IMR-90 (cell line): Measurements from ENCODE around the gene THY1. TPM values are rescaled to one million over a fixed set of nuclear protein-coding genes. Genes with fewer than 3 reads are reported as not detected.
A peak's percentile ranks its signal among the peaks of the same experiment; 100 is the strongest.

Experiments
- ATAC-seq: fragments of 200-7000 bp; cut with Tn5 transposase; 2 replicates; pipeline ENCODE4 v1.9.1; 2020; ENCODE audit warnings: low read depth, mild to moderate bottlenecking, moderate library complexity
- BruUV-seq: library from RNA; stranded (reverse); fragments of 400-500 nt; replicated peaks from 2 replicates; lab custom pipeline; 2021; lab: Mats Ljungman, UMichigan
- CTCF ChIA-PET: fragments of 300-600 bp; formaldehyde crosslinking; extraction: SDS; loops from one replicate; lab custom pipeline; 2021; ENCODE audit warnings: antibody characterized with exemption; lab: Yijun Ruan, JAX
- POLR2A ChIA-PET: fragments of 300-600 bp; sonication (Branson Sonifier 250); formaldehyde crosslinking; loops from one replicate; lab custom pipeline; 2022; ENCODE audit warnings: antibody characterized with exemption; ENCODE audit not compliant: unreplicated experiment; lab: Charles Lee
- DNase-seq: peaks from one replicate; pipeline ENCODE4 v3.0.0; 2013
- H2AFZ ChIP-seq: replicated peaks from 2 replicates; pipeline ENCODE3; 2013; ENCODE audit warnings: low read length, mild to moderate bottlenecking; ENCODE audit not compliant: poor library complexity
- H2AK5ac ChIP-seq: 2 replicates; pipeline ENCODE4 v1.6.1; 2013; ENCODE audit warnings: low read depth, low read length, inconsistent platforms
- H2AK9ac ChIP-seq: replicated peaks from 2 replicates; pipeline ENCODE3; 2013; ENCODE audit warnings: mild to moderate bottlenecking, low read depth, low read length, moderate library complexity; ENCODE audit not compliant: poor library complexity
- H2BK120ac ChIP-seq: 2 replicates; pipeline ENCODE4 v1.6.1; 2013; ENCODE audit warnings: low read depth, low read length, inconsistent platforms
- H2BK15ac ChIP-seq: 3 replicates; pipeline ENCODE4 v1.6.1; 2013; ENCODE audit warnings: low read depth, low read length, inconsistent platforms
- H2BK20ac ChIP-seq: 2 replicates; pipeline ENCODE4 v1.6.1; 2013; ENCODE audit warnings: low read depth, mild to moderate bottlenecking, inconsistent platforms, low read length, moderate library complexity
- H2BK5ac ChIP-seq: 2 replicates; pipeline ENCODE4 v1.6.1; 2013; ENCODE audit warnings: mild to moderate bottlenecking, low read depth, low read length, inconsistent platforms; ENCODE audit not compliant: poor library complexity, severe bottlenecking
- H3K14ac ChIP-seq: replicated peaks from 2 replicates; pipeline ENCODE4 v1.6.1; 2013; ENCODE audit warnings: low read depth, low read length, inconsistent platforms
- H3K18ac ChIP-seq: 2 replicates; pipeline ENCODE4 v1.6.1; 2013; ENCODE audit warnings: low read depth, low read length, control low read depth
- H3K23ac ChIP-seq: 2 replicates; pipeline ENCODE4 v1.6.1; 2013; ENCODE audit warnings: low read depth, low read length, inconsistent platforms
- H3K27ac ChIP-seq: 2 replicates; pipeline ENCODE4 v1.5.1; 2013; ENCODE audit warnings: mild to moderate bottlenecking, control low read depth, low read length; ENCODE audit not compliant: insufficient read depth
- H3K27me3 ChIP-seq: 2 replicates; pipeline ENCODE4 v1.6.1; 2013; ENCODE audit warnings: low read length; ENCODE audit not compliant: control insufficient read depth, insufficient read depth
- H3K36me3 ChIP-seq: 2 replicates; pipeline ENCODE4 v1.6.1; 2013; ENCODE audit warnings: low read length, mixed read lengths; ENCODE audit not compliant: control insufficient read depth, insufficient read depth
- H3K4ac ChIP-seq: 2 replicates; pipeline ENCODE4 v1.6.1; 2013; ENCODE audit warnings: low read depth, low read length, inconsistent platforms
- H3K4me1 ChIP-seq: 2 replicates; pipeline ENCODE4 v1.6.1; 2013; ENCODE audit warnings: low read length, mixed read lengths; ENCODE audit not compliant: control insufficient read depth, insufficient read depth
- H3K4me2 ChIP-seq: 2 replicates; pipeline ENCODE4 v1.6.1; 2013; ENCODE audit warnings: low read depth, mild to moderate bottlenecking, control low read depth, low read length, moderate library complexity
- H3K4me3 ChIP-seq: 2 replicates; pipeline ENCODE4 v1.5.1; 2013; ENCODE audit warnings: low read depth, mild to moderate bottlenecking, control low read depth, low read length, moderate library complexity; ENCODE audit not compliant: insufficient read depth
- H3K56ac ChIP-seq: 2 replicates; pipeline ENCODE4 v1.6.1; 2013; ENCODE audit warnings: low read length, inconsistent platforms; ENCODE audit not compliant: insufficient read depth; ENCODE audit errors: extremely low read depth
- H3K79me1 ChIP-seq, 2 experiments: 2 replicates each; pipeline ENCODE4 v1.6.1; 2013; ENCODE audit warnings: low read length in 2 of 2, inconsistent platforms in 1 of 2, low read depth in 1 of 2
- H3K9ac ChIP-seq: 2 replicates; pipeline ENCODE4 v1.6.1; 2013; ENCODE audit warnings: low read depth, low read length, control low read depth
- H3K9me1 ChIP-seq: 2 replicates; pipeline ENCODE4 v1.6.1; 2013; ENCODE audit warnings: low read length, inconsistent platforms; ENCODE audit not compliant: insufficient read depth
- H3K9me3 ChIP-seq: 2 replicates; pipeline ENCODE4 v1.6.1; 2013; ENCODE audit warnings: low read length; ENCODE audit not compliant: control insufficient read depth, insufficient read depth
- H4K20me1 ChIP-seq: 2 replicates; pipeline ENCODE4 v1.6.1; 2013; ENCODE audit warnings: low read length, inconsistent platforms; ENCODE audit not compliant: insufficient read depth
- H4K5ac ChIP-seq: 2 replicates; pipeline ENCODE4 v1.6.1; 2013; ENCODE audit warnings: mild to moderate bottlenecking, low read depth, low read length, control low read depth
- H4K8ac ChIP-seq, 2 experiments: 2 replicates each; pipeline ENCODE4 v1.6.1; 2013; ENCODE audit warnings: low read depth in 2 of 2, low read length in 2 of 2, control low read depth in 1 of 2, inconsistent platforms in 1 of 2
- H4K91ac ChIP-seq: 2 replicates; pipeline ENCODE4 v1.6.1; 2013; ENCODE audit warnings: low read depth, low read length, inconsistent platforms; ENCODE audit not compliant: insufficient read depth
- FOS ChIP-seq: fragments of 150-350 bp; IDR thresholded peaks from 2 replicates; pipeline ENCODE4 v1.6.1; 2016; ENCODE audit warnings: low read depth, low read length
- RAD21 ChIP-seq: IDR thresholded peaks from 2 replicates; pipeline ENCODE4 v1.6.1; 2012; ENCODE audit warnings: low read length, improper control_type of control experiment
- WGBS, 2 experiments: methylation state at CpG; one replicate each; pipeline versions ENCODE4 v1.1.5 to v1.1.7; 2013; ENCODE audit warnings: missing lambda C conversion rate in 2 of 2; ENCODE audit not compliant: insufficient read length in 1 of 2; ENCODE audit errors: extremely low coverage in 2 of 2; 5-methylcytosine and 5-hydroxymethylcytosine counted together
- dilution Hi-C: fragments of 300-500 bp; cut with HindIII; formaldehyde crosslinking; loops from one replicate; pipeline ENCODE4 v1.14.3; 2018; ENCODE audit warnings: low sequenced_read_pairs; ENCODE audit not compliant: unreplicated experiment
- in situ Hi-C: fragments of 300-500 bp; cut with MboI; formaldehyde crosslinking; loops from 3 replicates; pipeline ENCODE4 v1.14.3; 2019; ENCODE audit warnings: low sequenced_read_pairs, inconsistent platforms, mixed read lengths
- intact Hi-C: fragments of 100-400 bp; cut with micrococcal nuclease; formaldehyde crosslinking; loops from 2 replicates; pipeline ENCODE4 v1.10.0; 2022
- polyA plus RNA-seq, 3 experiments: library from polyadenylated mRNA; depleted of rRNA; stranded (reverse); fragments of >200 nt; gene quantifications; 2 replicates each; pipeline ENCODE4 v1.2.3, GENCODE V29; 2012; ENCODE audit warnings: low replicate concordance in 1 of 3
- total RNA-seq: library from RNA; depleted of rRNA; stranded (reverse); fragments of >200 nt; gene quantifications from 2 replicates; pipeline ENCODE4 v1.2.3, GENCODE V29; 2012

The THY1 gene
- total and polyA plus RNA-seq, 2 of the 4 experiments (the other 2 are of a cell fraction) = 703 to 2,603 TPM

DNA sequence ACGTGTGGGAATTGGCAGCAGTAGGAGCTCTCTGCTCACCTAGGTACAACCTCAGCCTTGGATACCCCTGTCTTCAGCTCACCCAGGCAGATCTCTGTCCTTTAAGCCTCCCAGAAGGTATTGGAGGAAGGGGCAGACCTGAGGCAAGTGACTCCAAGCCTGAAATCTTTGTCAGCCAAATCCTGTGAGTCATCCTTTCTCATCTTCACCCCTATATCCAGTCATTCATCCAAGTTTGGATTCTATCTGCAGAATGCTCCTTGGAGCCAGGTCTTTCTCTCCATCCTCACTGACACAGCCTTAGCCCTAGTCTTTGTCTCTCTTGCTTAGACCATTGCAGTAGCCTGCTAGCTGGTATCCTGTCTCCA is 10.4 kb upstream of the THY1 start:
- Histone ChIP-seq H4K8ac (peak overlapping the region; percentile 6 to 64; a peak in 3 of 4 replicates), H3K27me3 (no peaks in the 10 kb centered on the region), H3K56ac (0 out of 2 replicates have a peak overlapping the region, but pooled peaks have one; percentile 27), H2AFZ (peak overlapping the region; percentile 84), H3K4ac (peak overlapping the region; percentile 79), H3K9me3 (no peaks in the 10 kb centered on the region), H3K14ac (peak overlapping the region; percentile 64), H3K23ac (peak overlapping the region; percentile 84; the same call in 1 of the 2 replicates), H2BK15ac (peak overlapping the region; percentile 52; the same call in 2 of the 3 replicates), H4K5ac (0 out of 2 replicates have a peak overlapping the region, but pooled peaks have one; percentile 17), H2BK120ac (peak overlapping the region; percentile 85), H3K4me1 (peaks cover 19% of the 10 kb centered on the region), H3K4me3 (no peak overlapping the region), H2BK5ac (peak overlapping the region; percentile 68), H3K9ac (no peak overlapping the region), H3K4me2 (peak overlapping the region; percentile 86), H3K27ac (peak overlapping the region; percentile 71), H2AK9ac (peak overlapping the region; percentile 35), H3K79me1 (no peaks in the 10 kb centered on the region), H2AK5ac (peak overlapping the region; percentile 6; the same call in 1 of the 2 replicates), H2BK20ac (peak overlapping the region; percentile 62), H3K18ac (peak overlapping the region; percentile 48; the same call in 1 of the 2 replicates), H4K20me1 (peaks cover 5% of the 10 kb centered on the region; the same call in 1 of the 2 replicates), H4K91ac (peak overlapping the region; percentile 54), H3K9me1 (peaks cover 15% of the 10 kb centered on the region), H3K36me3 (no peaks in the 10 kb centered on the region)
- in situ Hi-C loops = loop anchor here (5.0 kb wide), 1 partner anchor 39 kb away; no protein-coding TSS in a partner anchor
- POLR2A ChIA-PET = no interaction called here
- peak; percentile 13 for ATAC-seq
- no TSS peak for BruUV-seq
- peak; percentile 43 for TF ChIP-seq FOS
- TF ChIP-seq RAD21 = no peak
- dilution Hi-C loops = no loop called here
- WGBS, 2 experiments = no CpG with 5 or more reads among the region's 1 CpG
- peak; percentile 77 for DNase-seq
- CTCF ChIA-PET = interaction anchor here (1.2 to 1.5 kb wide), 3 partner anchors 13 to 77 kb away, joined by 4 to 7 read pairs (median 4); no protein-coding TSS in a partner anchor
- intact Hi-C loops = no loop called here
